Heart right ventricle (tissue), 16 donors: ENCODE results near the gene NAB1. TPM values are rescaled to one million over a fixed set of nuclear protein-coding genes. Genes with fewer than 3 reads are reported as not detected.

Experiments used
- ATAC-seq, 8 donors: fragments of 200-7000 bp; cut with Tn5 transposase; one replicate each; pipeline ENCODE4 v1.9.1; 2020; ENCODE audit warnings: mild to moderate bottlenecking in 8 of 8, moderate library complexity in 8 of 8, moderate number of reproducible peaks in 1 of 8
- DNase-seq, 2 donors: peaks; one replicate each; pipeline ENCODE4 v3.0.0-alpha.2; 2020
- H3K27ac ChIP-seq, 10 donors: fragments of 200-600 bp; sonication (generic) in 2 of 10; one replicate each; pipeline versions ENCODE4 v1.5.0 to v1.8.0; 2020 to 2022; ENCODE audit warnings: mild to moderate bottlenecking in 3 of 10
- H3K27me3 ChIP-seq, 7 donors: fragments of 200-600 bp; one replicate each; pipeline ENCODE4 v1.8.0; 2021 to 2022; ENCODE audit warnings: mild to moderate bottlenecking in 2 of 7
- H3K36me3 ChIP-seq, 9 donors: fragments of 200-600 bp; sonication (generic) in 1 of 9; one replicate each; pipeline versions ENCODE4 v1.5.0 to v1.8.0; 2020 to 2022; ENCODE audit warnings: mild to moderate bottlenecking in 2 of 9
- H3K4me1 ChIP-seq, 9 donors: fragments of 200-600 bp; sonication (generic) in 1 of 9; one replicate each; pipeline versions ENCODE4 v1.5.0 to v1.8.0; 2020 to 2022; ENCODE audit warnings: mild to moderate bottlenecking in 4 of 9
- H3K4me3 ChIP-seq, 10 donors: fragments of 200-600 bp; sonication (generic) in 2 of 10; one replicate each; pipeline versions ENCODE4 v1.5.0 to v1.8.0; 2020 to 2022; ENCODE audit warnings: mild to moderate bottlenecking in 7 of 10, moderate library complexity in 2 of 10
- H3K9me3 ChIP-seq, 11 donors: fragments of 200-600 bp in 10 of 11; sonication (generic) in 2 of 11; one replicate each; pipeline versions ENCODE4 v1.5.0 to v1.8.0; 2013 to 2022; ENCODE audit warnings: mild to moderate bottlenecking in 2 of 11, control low read depth in 1 of 11, moderate library complexity in 1 of 11
- WGBS, 2 donors: extraction: QIAGEN DNeasy Blood & Tissue Kit; methylation state at CpG; one replicate each; pipeline ENCODE4 v1.1.7; 2013; ENCODE audit warnings: inconsistent platforms in 1 of 2; 5-methylcytosine and 5-hydroxymethylcytosine counted together
- intact Hi-C, 10 donors: fragments of 100-400 bp; cut with DNase I; formaldehyde crosslinking; loops; one replicate each; pipeline versions ENCODE4 v1.11.1 to v1.14.2; 2022
- polyA plus RNA-seq, 2 donors: library from polyadenylated mRNA; stranded (reverse); fragments of 200-250 nt; gene quantifications; one replicate each; pipeline ENCODE4 v1.2.3, GENCODE V29; 2013
- total RNA-seq, 10 donors: library from RNA; stranded (reverse); fragmentation: NEBNext Ultra II Directional in 3 of 10; extraction: Animal tissue kit (Norgen Biotek cat#: 25700) in 3 of 10; gene quantifications; one replicate each; pipeline versions ENCODE4 v1.2.1 to v1.2.4, GENCODE V29; 2021 to 2023
- TF ChIP-seq, protein P1 (sequence below), 9 donors: fragments of 200-600 bp; sonication (generic) in 2 of 9; IDR thresholded peaks; one replicate each; pipeline versions ENCODE4 v1.5.0 to v1.8.0; 2021 to 2022; ENCODE audit warnings: antibody characterized with exemption in 9 of 9, mild to moderate bottlenecking in 5 of 9, moderate library complexity in 1 of 9
- donor health status: Arrhythmogenic right ventricular cardiomyopathy.
- donor health status: ischemic (EF 13 %, LVEDD 7.1; RV severe dilation, severe dysfunction).
- donor health status: healthy with polysubstance abuse.
- donor health status: DM: no; HTN: yes; CAD: no.
- donor health status: DM: no; HTN: no; CAD: no.
- donor health status: ischemic (EF 25% LVEDD 6.9; RV normal size, moderate dysfunction).
- donor health status: ischemic (EF 25% LVEDD 5.7; RV mildly dilated, moderate dysfunction).
- donor health status: healthy.
- donor health status: DM: yes; HTN: yes; CAD: no.
- donor health status: Ischemic cardiomyopathy.
- donor health status: ischemic (EF 35%, LVEDD 5.7; RV mildly dilated, moderate dysfunction).
- donor health status: nonischemic (EF 11% LVEDD 7.7; RV severe dilation, severe dysfunction).
- donor health status: DM: yes; HTN: yes; CAD: no.
- donor health status: PGD.
- donor health status: ischemic (EF 29% LVEDD 5.4; RV normal size, mild dysfunction).
- donor health status: nonischemic (EF 23%, LVEDD 6.1; RV moderate dilation, normal function).

The NAB1 gene
- total and polyA plus RNA-seq, 12 donors, result 9.3 to 41.5 (median 27.1) TPM

DNA sequence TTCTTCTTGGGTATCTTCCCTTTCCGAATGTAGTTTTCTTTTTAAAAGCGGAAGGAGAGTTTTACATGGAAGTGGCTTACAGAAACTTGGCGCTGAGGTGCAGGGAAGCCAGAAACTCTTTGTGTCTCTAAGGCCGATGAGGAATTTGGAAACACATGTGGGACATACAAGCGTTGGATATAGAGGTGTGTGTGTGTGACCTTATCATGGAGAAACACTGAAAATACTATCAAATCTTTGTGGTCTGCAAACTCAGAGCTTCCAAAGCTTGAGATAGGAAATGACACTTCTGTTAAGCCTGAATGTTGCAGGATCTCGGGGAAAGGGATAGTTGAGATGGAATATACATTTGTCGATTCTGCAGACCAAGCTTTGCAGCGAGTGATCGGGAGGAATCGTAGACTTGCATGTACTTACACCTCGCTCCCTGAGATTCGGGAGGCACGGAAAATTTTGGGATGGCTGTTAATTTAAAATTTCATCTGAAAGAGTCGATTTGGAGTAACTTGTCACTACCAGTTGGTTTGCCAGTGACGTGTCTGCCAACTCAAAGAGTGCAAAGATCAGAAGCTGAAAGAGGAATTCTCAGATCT, 1.0 kb downstream of the NAB1 start:
- Histone ChIP-seq H3K27me3 (no peaks in the 10 kb centered on the region), H3K4me3 (peak overlapping the region; percentile 77 to 95 (median 90)), H3K27ac (peak overlapping the region; percentile 91 to 99 (median 98)), H3K4me1 (peaks cover 0 to 76% (median 46%) of the 10 kb centered on the region in 9 donors), H3K36me3 (no peaks in the 10 kb centered on the region), H3K9me3 (no peaks in the 10 kb centered on the region)
- TF ChIP-seq, protein P1, sequence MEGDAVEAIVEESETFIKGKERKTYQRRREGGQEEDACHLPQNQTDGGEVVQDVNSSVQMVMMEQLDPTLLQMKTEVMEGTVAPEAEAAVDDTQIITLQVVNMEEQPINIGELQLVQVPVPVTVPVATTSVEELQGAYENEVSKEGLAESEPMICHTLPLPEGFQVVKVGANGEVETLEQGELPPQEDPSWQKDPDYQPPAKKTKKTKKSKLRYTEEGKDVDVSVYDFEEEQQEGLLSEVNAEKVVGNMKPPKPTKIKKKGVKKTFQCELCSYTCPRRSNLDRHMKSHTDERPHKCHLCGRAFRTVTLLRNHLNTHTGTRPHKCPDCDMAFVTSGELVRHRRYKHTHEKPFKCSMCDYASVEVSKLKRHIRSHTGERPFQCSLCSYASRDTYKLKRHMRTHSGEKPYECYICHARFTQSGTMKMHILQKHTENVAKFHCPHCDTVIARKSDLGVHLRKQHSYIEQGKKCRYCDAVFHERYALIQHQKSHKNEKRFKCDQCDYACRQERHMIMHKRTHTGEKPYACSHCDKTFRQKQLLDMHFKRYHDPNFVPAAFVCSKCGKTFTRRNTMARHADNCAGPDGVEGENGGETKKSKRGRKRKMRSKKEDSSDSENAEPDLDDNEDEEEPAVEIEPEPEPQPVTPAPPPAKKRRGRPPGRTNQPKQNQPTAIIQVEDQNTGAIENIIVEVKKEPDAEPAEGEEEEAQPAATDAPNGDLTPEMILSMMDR (IDR thresholded peaks at IDR 0.05), result no peak
- intact Hi-C loops, result loop anchor here in 9 of 10 donors (5.0 to 10.0 kb wide), 7 partner anchors 65 to 245 kb away; partner anchors contain the start of genes NEMP2 (in 5 of the 9) and MFSD6 (in 3 of the 9)
- DNase-seq (no peak), ATAC-seq (peak in 1 of 8 donors; percentile 2)
- WGBS, 2 donors, result 0% methylated on average over 15 of the region's 15 CpGs

DNA sequence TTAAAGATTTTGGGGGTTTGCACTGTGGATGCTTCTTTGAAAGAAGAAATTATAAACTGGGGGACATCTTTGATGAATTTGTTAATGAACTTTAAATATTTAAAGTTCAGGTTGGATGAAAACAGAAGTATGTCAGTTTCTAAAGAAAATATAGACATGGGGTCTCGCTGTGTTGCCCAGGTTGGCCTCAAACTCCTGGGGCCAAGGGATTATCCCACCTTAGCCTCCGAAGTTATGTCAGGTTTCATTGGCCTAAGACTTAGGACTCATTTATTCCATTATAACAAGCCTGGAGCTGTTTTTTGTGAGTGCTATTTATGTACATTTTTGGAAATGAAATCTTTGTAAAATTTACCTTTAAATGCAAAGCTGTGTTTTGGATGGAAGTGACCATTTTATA, 2.5 kb downstream of the NAB1 start:
- TF ChIP-seq, protein P1 (IDR thresholded peaks at IDR 0.05), result no peak
- Histone ChIP-seq H3K4me3 (peak overlapping the region in 7 of 10 donors; percentile 88 to 93 (median 91)), H3K9me3 (no peaks in the 10 kb centered on the region), H3K27ac (peak overlapping the region in 6 of 10 donors; percentile 95 to 99 (median 98)), H3K27me3 (no peaks in the 10 kb centered on the region), H3K4me1 (peaks cover 0 to 78% (median 58%) of the 10 kb centered on the region in 9 donors), H3K36me3 (no peaks in the 10 kb centered on the region)
- ATAC-seq (no peak), DNase-seq (no peak)
- intact Hi-C loops, result loop anchor here in 3 of 10 donors (5.0 to 10.0 kb wide), 4 partner anchors 114 to 247 kb away; partner anchors contain the start of genes MFSD6 (in 2 of the 3) and NEMP2 (in 1 of the 3)
- 78 to 85% methylated on average over 2 of the region's 2 CpGs for WGBS, 2 donors

DNA sequence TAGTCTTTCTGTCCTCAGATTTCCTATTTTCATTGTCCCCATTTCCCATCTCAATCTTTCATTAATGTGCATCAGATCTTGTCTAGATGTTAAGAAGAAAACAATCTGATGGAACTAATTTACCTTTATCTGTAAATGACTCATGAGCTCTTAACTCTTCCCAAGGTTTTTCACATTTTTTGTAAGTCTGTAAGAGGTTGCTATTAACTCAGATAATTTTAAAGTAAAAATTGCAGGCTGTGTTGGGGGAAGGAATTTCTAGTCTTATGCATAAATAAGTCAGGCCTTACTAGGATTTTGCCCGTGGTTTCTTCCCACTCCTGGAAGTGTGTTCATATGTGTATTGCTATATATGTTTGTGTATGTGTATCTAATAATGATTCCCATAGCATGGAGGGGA, 4.3 kb downstream of the NAB1 start:
- intact Hi-C loops, result loop anchor here in 3 of 10 donors (5.0 to 10.0 kb wide), 4 partner anchors 116 to 248 kb away; partner anchors contain the start of genes MFSD6 (in 2 of the 3) and NEMP2 (in 1 of the 3)
- peak overlapping the region in 3 of 10 donors; percentile 8 to 30 (median 29) for H3K27ac ChIP-seq

DNA sequence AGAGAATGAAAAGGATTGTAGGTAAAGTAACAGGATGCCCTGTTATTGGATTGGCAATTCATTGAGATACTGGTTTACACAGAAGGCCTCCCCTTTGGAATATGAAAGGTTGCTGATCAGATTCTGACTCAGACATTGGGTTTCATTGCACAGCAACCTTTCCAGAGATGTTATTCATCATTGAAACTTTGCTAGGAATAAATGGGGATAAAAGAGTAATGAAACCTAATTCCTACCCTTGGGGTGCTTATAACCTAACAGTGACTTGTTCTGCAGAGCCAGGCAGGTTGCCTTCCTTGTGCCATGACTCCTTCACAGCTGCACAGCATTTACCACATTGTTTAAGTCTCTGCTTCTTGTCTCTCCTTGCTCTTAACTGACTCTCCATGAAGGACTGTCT, 5.0 kb downstream of the NAB1 start:
- Histone ChIP-seq H3K27ac (peak overlapping the region in 2 of 10 donors; percentile 72 to 80), H3K4me1 (peaks cover 0 to 87% (median 78%) of the 10 kb centered on the region in 9 donors), H3K27me3 (no peaks in the 10 kb centered on the region), H3K36me3 (peaks cover 0 to under 1% (median 0%) of the 10 kb centered on the region in 9 donors), H3K4me3 (no peak overlapping the region), H3K9me3 (no peaks in the 10 kb centered on the region)
- DNase-seq (no peak), ATAC-seq (no peak)
- intact Hi-C loops, result loop anchor here in 3 of 10 donors (5.0 to 10.0 kb wide), 4 partner anchors 117 to 249 kb away; partner anchors contain the start of genes MFSD6 (in 2 of the 3) and NEMP2 (in 1 of the 3)
- TF ChIP-seq, protein P1 (IDR thresholded peaks at IDR 0.05), result no peak

More for the DNA sequence above, 4.3 kb downstream of the NAB1 start:
- peaks cover 0 to 81% (median 71%) of the 10 kb centered on the region in 9 donors for H3K4me1 ChIP-seq
- TF ChIP-seq, protein P1 (IDR thresholded peaks at IDR 0.05), result no peak
- WGBS, 2 donors, result 59 to 69% methylated on average over 1 of the region's 1 CpG
- no peak for DNase-seq
- no peaks in the 10 kb centered on the region for H3K9me3 ChIP-seq
- peak overlapping the region in 3 of 10 donors; percentile 2 to 25 (median 12) for H3K4me3 ChIP-seq
- no peaks in the 10 kb centered on the region for H3K36me3 ChIP-seq
- no peaks in the 10 kb centered on the region for H3K27me3 ChIP-seq
- ATAC-seq, result no peak
